T-helper 9 cell (primary cell): ENCODE measurements around the gene NARF.
A peak's percentile ranks its signal among the peaks of the same experiment; 100 is the strongest.
"Not testable (repeated sequence)": the region's sequence is repeated elsewhere in the genome, so short reads cannot be mapped to it uniquely, and the experiment has no call there.

Experiments used
- DNase-seq: peaks from one replicate; pipeline ENCODE4 v3.0.0-alpha.2; 2020

The NARF gene

GRCh38 chr17:82503728-82504308, 45.3 kb downstream of the NARF start:
- DNase-seq, result no peak

- DNase-seq, result no peak
These were observed 46.8 kb downstream of the NARF start for GRCh38 chr17:82505296-82505695.

GRCh38 chr17:82506402-82506801, 47.9 kb downstream of the NARF start:
- not testable (repeated sequence) for DNase-seq

GRCh38 chr17:82507631-82508175, 49.2 kb downstream of the NARF start:
- DNase-seq, result no peak

- DNase-seq, result not testable (repeated sequence)
These were observed 53.1 kb downstream of the NARF start for GRCh38 chr17:82511642-82512041.

GRCh38 chr17:82513864-82514263, 55.3 kb downstream of the NARF start:
- DNase-seq, result not testable (repeated sequence)

- DNase-seq, result no peak
These were observed 58.8 kb downstream of the NARF start for GRCh38 chr17:82517230-82517865.

- peak; percentile 92 for DNase-seq
These were observed 60.6 kb downstream of the NARF start, which contains the start of gene FOXK2 for GRCh38 chr17:82518826-82519810. FOXK2 (plus strand) TSS chr17:82519732; CDS start chr17:82519889, 157 bp downstream.

GRCh38 chr17:82519971-82520903, 61.7 kb downstream of the NARF start:
- peak; percentile 30 for DNase-seq

GRCh38 chr17:82524540-82524939, 66.0 kb downstream of the NARF start:
- DNase-seq, result no peak

- no peak for DNase-seq
These were observed 67.2 kb downstream of the NARF start for GRCh38 chr17:82525712-82526111.

GRCh38 chr17:82527898-82528297, 69.4 kb downstream of the NARF start:
- no peak for DNase-seq

GRCh38 chr17:82528484-82529265, 70.1 kb downstream of the NARF start:
- no peak for DNase-seq

- DNase-seq, result no peak
These were observed 71.4 kb downstream of the NARF start for GRCh38 chr17:82529914-82530300.

- no peak for DNase-seq
These were observed 72.9 kb downstream of the NARF start for GRCh38 chr17:82531431-82531881.

- DNase-seq, result no peak
These were observed 75.9 kb downstream of the NARF start for GRCh38 chr17:82534401-82534812.

GRCh38 chr17:82536512-82537201, 78.1 kb downstream of the NARF start:
- no peak for DNase-seq

GRCh38 chr17:82537228-82537627, 78.7 kb downstream of the NARF start:
- DNase-seq, result not testable (repeated sequence)

- not testable (repeated sequence) for DNase-seq
These were observed 80.5 kb downstream of the NARF start for GRCh38 chr17:82539076-82539475.
